SK-N-SH treated with all-trans-retinoic acid at 6 μM for 48 hours (cell line): Measurements from ENCODE around the gene CCER1.

ENCODE experiments used
- ATAC-seq: fragments of 200-7000 bp; cut with Tn5 transposase; 3 replicates; pipeline ENCODE4 v1.9.1; 2020; ENCODE audit warnings: mild to moderate bottlenecking, moderate library complexity
- ARNTL ChIP-seq: fragments of 450-650 bp; formaldehyde crosslinking; IDR thresholded peaks from 2 replicates; pipeline ENCODE4 v1.5.0; 2020; ENCODE audit warnings: low read depth, mild to moderate bottlenecking, moderate library complexity, borderline replicate concordance
- BACH2 ChIP-seq: fragments of 250-450 bp; sonication (Bioruptor Pico); IDR thresholded peaks from 2 replicates; pipeline ENCODE4 v1.9.0; 2021; ENCODE audit warnings: mild to moderate bottlenecking, borderline replicate concordance
- CSDC2 ChIP-seq: fragments of 250-450 bp; sonication (Bioruptor Pico); IDR thresholded peaks from 2 replicates; pipeline ENCODE4 v1.5.0; 2020; ENCODE audit warnings: mild to moderate bottlenecking, moderate library complexity
- ESRRG ChIP-seq: fragments of 250-450 bp; sonication (Bioruptor Pico); IDR thresholded peaks from 2 replicates; pipeline ENCODE4 v1.6.1; 2021; ENCODE audit warnings: mild to moderate bottlenecking
- GLIS3 ChIP-seq: fragments of 250-450 bp; sonication (Bioruptor Pico); IDR thresholded peaks from 2 replicates; pipeline ENCODE4 v1.5.0; 2020; ENCODE audit warnings: mild to moderate bottlenecking, moderate library complexity
- ISL1 ChIP-seq: fragments of 250-450 bp; sonication (Bioruptor Pico); IDR thresholded peaks from 2 replicates; pipeline ENCODE4 v2.1.2; 2022; ENCODE audit warnings: mild to moderate bottlenecking, moderate library complexity
- OSR1 ChIP-seq: fragments of 250-450 bp; sonication (Bioruptor Pico); IDR thresholded peaks from 2 replicates; pipeline ENCODE4 v1.8.0; 2022; ENCODE audit warnings: moderate library complexity, mild to moderate bottlenecking, inconsistent platforms
- PPARA ChIP-seq: fragments of 250-450 bp; sonication (Bioruptor Pico); IDR thresholded peaks from 2 replicates; pipeline ENCODE4 v1.5.0; 2020; ENCODE audit warnings: mild to moderate bottlenecking, borderline replicate concordance
- RARB ChIP-seq: fragments of 250-450 bp; sonication (Bioruptor Pico); IDR thresholded peaks from 2 replicates; pipeline ENCODE4 v1.8.0; 2021; ENCODE audit warnings: mild to moderate bottlenecking, moderate library complexity
- SNAI2 ChIP-seq: fragments of 250-450 bp; sonication (Bioruptor Pico); IDR thresholded peaks from 2 replicates; pipeline ENCODE4 v1.5.0; 2020; ENCODE audit warnings: mild to moderate bottlenecking, moderate library complexity
- TOX ChIP-seq: fragments of 250-450 bp; sonication (Bioruptor Pico); IDR thresholded peaks from 2 replicates; pipeline ENCODE4 v1.8.0; 2021; ENCODE audit warnings: mild to moderate bottlenecking, moderate library complexity, borderline replicate concordance
- ZC3H10 ChIP-seq: fragments of 250-450 bp; sonication (Bioruptor Pico); IDR thresholded peaks from 2 replicates; pipeline ENCODE4 v1.5.1; 2021; ENCODE audit warnings: mild to moderate bottlenecking, moderate library complexity
- ZFP3 ChIP-seq: fragments of 250-450 bp; sonication (Bioruptor Pico); IDR thresholded peaks from 2 replicates; pipeline ENCODE4 v1.5.0; 2020; ENCODE audit warnings: mild to moderate bottlenecking, moderate library complexity
- ZFP30 ChIP-seq: fragments of 450-650 bp; formaldehyde crosslinking; IDR thresholded peaks from 2 replicates; pipeline ENCODE4 v1.5.0; 2022; ENCODE audit warnings: mild to moderate bottlenecking, moderate library complexity
- ZNF565 ChIP-seq: fragments of 450-650 bp; formaldehyde crosslinking; conservative IDR thresholded peaks from 2 replicates; pipeline ENCODE4 v1.5.0; 2020; ENCODE audit warnings: low read depth, mild to moderate bottlenecking, moderate library complexity
- ZNF70 ChIP-seq: fragments of 450-650 bp; formaldehyde crosslinking; IDR thresholded peaks from 2 replicates; pipeline ENCODE4 v1.5.0; 2020; ENCODE audit warnings: mild to moderate bottlenecking, moderate library complexity
- ZNF8 ChIP-seq: fragments of 450-650 bp; formaldehyde crosslinking; IDR thresholded peaks from 2 replicates; pipeline ENCODE4 v1.5.0; 2020; ENCODE audit warnings: mild to moderate bottlenecking, moderate library complexity
- TF ChIP-seq, protein P1 (sequence below): fragments of 250-450 bp; sonication (Bioruptor Pico); IDR thresholded peaks from 2 replicates; pipeline ENCODE4 v1.5.1; 2021; ENCODE audit warnings: mild to moderate bottlenecking, moderate library complexity
- TF ChIP-seq, protein P2 (sequence below): fragments of 250-450 bp; sonication (Bioruptor Pico); IDR thresholded peaks from 2 replicates; pipeline ENCODE4 v1.5.1; 2020; ENCODE audit warnings: low read depth, mild to moderate bottlenecking, moderate library complexity
- TF ChIP-seq, protein P3 (sequence below): fragments of 250-450 bp; sonication (Bioruptor Pico); IDR thresholded peaks from 2 replicates; pipeline ENCODE4 v1.8.0; 2020; ENCODE audit warnings: mild to moderate bottlenecking, moderate library complexity, borderline replicate concordance
- TF ChIP-seq, protein P4 (sequence below): fragments of 250-450 bp; sonication (Bioruptor Pico); IDR thresholded peaks from 2 replicates; pipeline ENCODE4 v1.5.0; 2020; ENCODE audit warnings: mild to moderate bottlenecking, moderate library complexity
- TF ChIP-seq, protein P5 (sequence below): fragments of 250-450 bp; sonication (Bioruptor Pico); IDR thresholded peaks from 2 replicates; pipeline ENCODE4 v1.8.0; 2021; ENCODE audit warnings: low read depth, mild to moderate bottlenecking, moderate library complexity, borderline replicate concordance

CCER1 gene

DNA sequence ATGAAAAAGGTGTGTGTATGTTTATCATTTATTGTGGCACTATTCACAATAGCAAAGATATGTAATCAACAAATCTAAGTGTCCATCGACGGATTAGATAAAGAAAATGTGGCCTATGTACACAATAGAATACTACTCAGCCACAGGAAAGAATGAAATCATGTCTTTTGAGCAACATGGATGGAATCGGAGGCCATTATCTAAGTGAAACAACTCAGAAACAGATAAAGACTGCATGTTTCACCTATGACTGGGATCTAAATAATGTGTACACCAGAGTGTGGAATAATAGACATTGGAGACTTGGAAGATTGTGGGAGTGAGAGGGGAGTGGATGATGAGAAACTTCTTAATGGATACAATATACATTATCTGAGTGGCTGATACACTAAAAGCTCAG, 44.0 kb downstream of the CCER1 start:
- TF ChIP-seq, protein P1, sequence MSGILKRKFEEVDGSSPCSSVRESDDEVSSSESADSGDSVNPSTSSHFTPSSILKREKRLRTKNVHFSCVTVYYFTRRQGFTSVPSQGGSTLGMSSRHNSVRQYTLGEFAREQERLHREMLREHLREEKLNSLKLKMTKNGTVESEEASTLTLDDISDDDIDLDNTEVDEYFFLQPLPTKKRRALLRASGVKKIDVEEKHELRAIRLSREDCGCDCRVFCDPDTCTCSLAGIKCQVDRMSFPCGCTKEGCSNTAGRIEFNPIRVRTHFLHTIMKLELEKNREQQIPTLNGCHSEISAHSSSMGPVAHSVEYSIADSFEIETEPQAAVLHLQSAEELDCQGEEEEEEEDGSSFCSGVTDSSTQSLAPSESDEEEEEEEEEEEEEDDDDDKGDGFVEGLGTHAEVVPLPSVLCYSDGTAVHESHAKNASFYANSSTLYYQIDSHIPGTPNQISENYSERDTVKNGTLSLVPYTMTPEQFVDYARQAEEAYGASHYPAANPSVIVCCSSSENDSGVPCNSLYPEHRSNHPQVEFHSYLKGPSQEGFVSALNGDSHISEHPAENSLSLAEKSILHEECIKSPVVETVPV (CRISPR knock-in tag) = no peak
- TF ChIP-seq, protein P2, sequence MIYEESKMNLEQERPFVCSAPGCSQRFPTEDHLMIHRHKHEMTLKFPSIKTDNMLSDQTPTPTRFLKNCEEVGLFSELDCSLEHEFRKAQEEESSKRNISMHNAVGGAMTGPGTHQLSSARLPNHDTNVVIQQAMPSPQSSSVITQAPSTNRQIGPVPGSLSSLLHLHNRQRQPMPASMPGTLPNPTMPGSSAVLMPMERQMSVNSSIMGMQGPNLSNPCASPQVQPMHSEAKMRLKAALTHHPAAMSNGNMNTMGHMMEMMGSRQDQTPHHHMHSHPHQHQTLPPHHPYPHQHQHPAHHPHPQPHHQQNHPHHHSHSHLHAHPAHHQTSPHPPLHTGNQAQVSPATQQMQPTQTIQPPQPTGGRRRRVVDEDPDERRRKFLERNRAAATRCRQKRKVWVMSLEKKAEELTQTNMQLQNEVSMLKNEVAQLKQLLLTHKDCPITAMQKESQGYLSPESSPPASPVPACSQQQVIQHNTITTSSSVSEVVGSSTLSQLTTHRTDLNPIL = no peak
- ATAC-seq = no peak

DNA sequence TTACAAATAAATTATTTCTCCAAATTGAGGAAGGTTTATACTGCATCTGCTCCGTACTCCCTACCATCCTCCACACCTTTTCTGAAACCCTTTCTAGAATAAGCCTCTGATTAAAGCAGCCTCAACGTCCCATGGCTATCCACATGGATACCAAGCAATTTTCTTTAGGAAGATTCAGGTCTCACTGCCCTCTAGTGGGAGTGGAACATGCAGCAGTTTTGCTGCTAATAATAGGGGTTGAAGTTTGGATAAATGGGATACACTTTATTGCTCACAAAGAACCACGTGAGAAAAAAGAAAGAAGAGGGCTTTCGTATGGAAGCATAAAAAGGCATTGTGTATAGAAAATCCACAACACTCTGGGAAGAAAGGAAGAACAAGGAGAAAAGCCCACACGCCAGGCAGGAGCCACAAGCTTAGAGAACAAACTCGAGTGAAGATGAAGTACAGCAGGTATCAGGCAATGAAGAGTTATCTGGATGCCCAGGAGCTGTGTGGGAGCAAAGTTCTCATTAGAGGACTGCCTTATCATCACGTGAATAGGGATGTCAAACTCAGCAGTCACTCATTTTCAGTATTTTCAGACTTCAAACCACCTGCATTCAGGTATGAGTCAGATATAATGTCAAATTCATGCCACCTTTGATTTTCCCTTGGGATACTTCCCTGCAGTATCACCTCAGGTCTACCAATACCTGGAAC, 45.8 kb downstream of the CCER1 start:
- peak; percentile 82 for ATAC-seq
- TF ChIP-seq TOX (CRISPR knock-in tag) (no peak), ZFP30 (CRISPR knock-in tag) (no peak), ESRRG (CRISPR knock-in tag) (no peak), ZNF70 (no peak), SNAI2 (CRISPR knock-in tag) (no peak), ZC3H10 (no peak), ZFP3 (no peak), PPARA (CRISPR knock-in tag) (no peak), RARB (CRISPR knock-in tag) (no peak), GLIS3 (CRISPR knock-in tag) (no peak), ZNF565 (CRISPR knock-in tag) (no peak), OSR1 (CRISPR knock-in tag) (no peak), ARNTL (no peak)
- TF ChIP-seq, protein P3, sequence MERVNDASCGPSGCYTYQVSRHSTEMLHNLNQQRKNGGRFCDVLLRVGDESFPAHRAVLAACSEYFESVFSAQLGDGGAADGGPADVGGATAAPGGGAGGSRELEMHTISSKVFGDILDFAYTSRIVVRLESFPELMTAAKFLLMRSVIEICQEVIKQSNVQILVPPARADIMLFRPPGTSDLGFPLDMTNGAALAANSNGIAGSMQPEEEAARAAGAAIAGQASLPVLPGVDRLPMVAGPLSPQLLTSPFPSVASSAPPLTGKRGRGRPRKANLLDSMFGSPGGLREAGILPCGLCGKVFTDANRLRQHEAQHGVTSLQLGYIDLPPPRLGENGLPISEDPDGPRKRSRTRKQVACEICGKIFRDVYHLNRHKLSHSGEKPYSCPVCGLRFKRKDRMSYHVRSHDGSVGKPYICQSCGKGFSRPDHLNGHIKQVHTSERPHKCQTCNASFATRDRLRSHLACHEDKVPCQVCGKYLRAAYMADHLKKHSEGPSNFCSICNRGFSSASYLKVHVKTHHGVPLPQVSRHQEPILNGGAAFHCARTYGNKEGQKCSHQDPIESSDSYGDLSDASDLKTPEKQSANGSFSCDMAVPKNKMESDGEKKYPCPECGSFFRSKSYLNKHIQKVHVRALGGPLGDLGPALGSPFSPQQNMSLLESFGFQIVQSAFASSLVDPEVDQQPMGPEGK (CRISPR knock-in tag) = no peak
- TF ChIP-seq, protein P4, sequence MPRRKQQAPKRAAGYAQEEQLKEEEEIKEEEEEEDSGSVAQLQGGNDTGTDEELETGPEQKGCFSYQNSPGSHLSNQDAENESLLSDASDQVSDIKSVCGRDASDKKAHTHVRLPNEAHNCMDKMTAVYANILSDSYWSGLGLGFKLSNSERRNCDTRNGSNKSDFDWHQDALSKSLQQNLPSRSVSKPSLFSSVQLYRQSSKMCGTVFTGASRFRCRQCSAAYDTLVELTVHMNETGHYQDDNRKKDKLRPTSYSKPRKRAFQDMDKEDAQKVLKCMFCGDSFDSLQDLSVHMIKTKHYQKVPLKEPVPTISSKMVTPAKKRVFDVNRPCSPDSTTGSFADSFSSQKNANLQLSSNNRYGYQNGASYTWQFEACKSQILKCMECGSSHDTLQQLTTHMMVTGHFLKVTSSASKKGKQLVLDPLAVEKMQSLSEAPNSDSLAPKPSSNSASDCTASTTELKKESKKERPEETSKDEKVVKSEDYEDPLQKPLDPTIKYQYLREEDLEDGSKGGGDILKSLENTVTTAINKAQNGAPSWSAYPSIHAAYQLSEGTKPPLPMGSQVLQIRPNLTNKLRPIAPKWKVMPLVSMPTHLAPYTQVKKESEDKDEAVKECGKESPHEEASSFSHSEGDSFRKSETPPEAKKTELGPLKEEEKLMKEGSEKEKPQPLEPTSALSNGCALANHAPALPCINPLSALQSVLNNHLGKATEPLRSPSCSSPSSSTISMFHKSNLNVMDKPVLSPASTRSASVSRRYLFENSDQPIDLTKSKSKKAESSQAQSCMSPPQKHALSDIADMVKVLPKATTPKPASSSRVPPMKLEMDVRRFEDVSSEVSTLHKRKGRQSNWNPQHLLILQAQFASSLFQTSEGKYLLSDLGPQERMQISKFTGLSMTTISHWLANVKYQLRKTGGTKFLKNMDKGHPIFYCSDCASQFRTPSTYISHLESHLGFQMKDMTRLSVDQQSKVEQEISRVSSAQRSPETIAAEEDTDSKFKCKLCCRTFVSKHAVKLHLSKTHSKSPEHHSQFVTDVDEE (CRISPR knock-in tag) = no peak

DNA sequence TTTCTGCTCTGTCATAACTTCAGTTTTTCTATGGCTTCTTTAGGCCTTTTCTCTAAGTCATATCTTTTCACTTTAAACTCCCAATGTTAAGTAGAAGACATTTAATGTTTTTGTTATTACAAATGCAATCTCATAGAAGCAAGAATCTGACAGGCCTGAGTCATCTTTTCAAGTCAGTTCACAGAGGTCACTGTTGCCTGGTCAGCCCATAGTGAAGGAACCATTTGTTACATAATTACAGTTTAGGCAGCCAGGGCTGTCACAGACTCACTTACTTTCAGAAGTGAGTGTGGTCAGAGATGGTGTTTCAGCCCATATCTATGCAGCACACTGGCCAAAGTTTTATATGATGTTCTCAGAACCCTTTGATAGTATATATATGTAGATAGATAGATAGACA, 46.5 kb downstream of the CCER1 start:
- ATAC-seq = peak; percentile 89
- TF ChIP-seq, protein P5, sequence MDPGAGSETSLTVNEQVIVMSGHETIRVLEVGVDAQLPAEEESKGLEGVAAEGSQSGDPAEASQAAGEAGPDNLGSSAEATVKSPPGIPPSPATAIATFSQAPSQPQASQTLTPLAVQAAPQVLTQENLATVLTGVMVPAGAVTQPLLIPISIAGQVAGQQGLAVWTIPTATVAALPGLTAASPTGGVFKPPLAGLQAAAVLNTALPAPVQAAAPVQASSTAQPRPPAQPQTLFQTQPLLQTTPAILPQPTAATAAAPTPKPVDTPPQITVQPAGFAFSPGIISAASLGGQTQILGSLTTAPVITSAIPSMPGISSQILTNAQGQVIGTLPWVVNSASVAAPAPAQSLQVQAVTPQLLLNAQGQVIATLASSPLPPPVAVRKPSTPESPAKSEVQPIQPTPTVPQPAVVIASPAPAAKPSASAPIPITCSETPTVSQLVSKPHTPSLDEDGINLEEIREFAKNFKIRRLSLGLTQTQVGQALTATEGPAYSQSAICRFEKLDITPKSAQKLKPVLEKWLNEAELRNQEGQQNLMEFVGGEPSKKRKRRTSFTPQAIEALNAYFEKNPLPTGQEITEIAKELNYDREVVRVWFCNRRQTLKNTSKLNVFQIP (CRISPR knock-in tag) = no peak
- peak; percentile 63; the same call in 1 of the 2 replicates for TF ChIP-seq TOX (CRISPR knock-in tag)
- TF ChIP-seq, protein P2 = no peak
- no peak for TF ChIP-seq ZNF8 (CRISPR knock-in tag)
- TF ChIP-seq BACH2 (CRISPR knock-in tag) = no peak
- TF ChIP-seq ZNF70 = no peak
- no peak for TF ChIP-seq CSDC2 (CRISPR knock-in tag)
- TF ChIP-seq ZFP30 (CRISPR knock-in tag) = no peak
- peak; percentile 38; the same call in 1 of the 2 replicates for TF ChIP-seq ISL1 (CRISPR knock-in tag)
- TF ChIP-seq, protein P1 (CRISPR knock-in tag) = no peak
- no peak for TF ChIP-seq SNAI2 (CRISPR knock-in tag)
- no peak for TF ChIP-seq GLIS3 (CRISPR knock-in tag)
- TF ChIP-seq, all 23 proteins: peak for 2
